DMS79 treated with DMSO at 0.1 percent for 48 hours (cell line): ENCODE results near the gene ALDH1A1.

Experiments used
- DNase-seq: peaks from one replicate; lab custom pipeline; 2025; lab: John Stamatoyannopoulos, UW

The ALDH1A1 gene

GRCh38 chr9:72855890-72856523, 96.8 kb downstream of the ALDH1A1 start:
- no peak for DNase-seq

GRCh38 chr9:72855321-72855720, 97.5 kb downstream of the ALDH1A1 start:
- DNase-seq, result no peak
